Stimulated activated naive CD8-positive, alpha-beta T cell treated with anti-CD3 and anti-CD28 coated beads, Interleukin-15, Interleukin-2, amounts not matched to agents 100 U/mL and 50 U/mL, for 24 hours (primary cell): ENCODE measurements around the gene THOC5.
A peak's percentile ranks its signal among the peaks of the same experiment; 100 is the strongest.
"Not testable (repeated sequence)": the region's sequence is repeated elsewhere in the genome, so short reads cannot be mapped to it uniquely, and the experiment has no call there.

Experiments used
- ATAC-seq: fragments of 150-1000 bp; cut with Tn5 transposase; one replicate; pipeline ENCODE4 v1.10.0; 2021
- DNase-seq: peaks from one replicate; pipeline ENCODE4 v3.0.0; 2021

The THOC5 gene

GRCh38 chr22:29553351-29554224, at the start of gene THOC5:
THOC5 (minus strand) TSS chr22:29553757; CDS start chr22:29549147, 4,610 bp downstream.
- DNase-seq = peak; percentile 91

DNA sequence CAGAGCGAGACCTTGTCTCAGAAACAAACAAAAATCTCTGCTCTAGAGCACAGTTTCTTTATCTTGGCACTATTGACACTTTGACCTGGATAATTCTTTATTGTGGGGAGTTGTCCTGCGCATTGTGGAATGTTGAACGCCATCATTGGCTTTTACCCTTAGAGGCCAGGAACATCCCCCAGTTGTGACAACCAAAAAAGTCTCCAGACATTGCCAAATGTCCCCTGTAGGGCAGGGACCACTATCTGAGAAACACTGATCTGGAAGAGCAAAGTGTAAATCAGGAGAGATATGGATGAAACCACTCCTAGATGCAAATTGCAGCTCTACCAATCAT, 45.1 kb upstream of the THOC5 start:
- DNase-seq (no peak), ATAC-seq (no peak)

More at GRCh38 chr22:29553351-29554224, at the start of gene THOC5:
- ATAC-seq = peak; percentile 99

GRCh38 chr22:29597871-29598683, 44.5 kb upstream of the THOC5 start:
- DNase-seq, ATAC-seq: not testable (repeated sequence)

- ATAC-seq (no peak), DNase-seq (no peak)
These were observed 42.9 kb upstream of the THOC5 start for GRCh38 chr22:29596408-29596807.

DNA sequence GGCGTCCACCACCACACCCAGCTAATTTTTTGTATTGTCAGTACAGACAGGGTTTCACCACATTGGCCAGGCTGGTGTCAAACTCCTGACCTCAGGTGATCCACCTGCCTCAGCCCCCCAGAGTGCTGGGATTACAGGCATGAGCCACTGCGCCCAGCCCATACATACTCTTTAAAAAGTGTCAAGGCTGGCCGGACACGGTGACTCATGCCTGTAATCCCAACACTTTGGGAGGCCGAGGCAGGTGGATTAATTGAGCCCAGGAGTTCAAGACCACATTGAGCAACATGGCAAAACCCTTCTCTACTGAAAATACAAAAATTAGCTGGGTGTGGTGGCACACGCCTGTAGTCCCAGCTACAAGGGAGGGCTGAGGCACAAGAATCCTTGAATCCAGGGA, 40.9 kb upstream of the THOC5 start:
- DNase-seq, ATAC-seq: not testable (repeated sequence)

GRCh38 chr22:29593923-29594322, 40.4 kb upstream of the THOC5 start:
- DNase-seq (no peak), ATAC-seq (no peak)

GRCh38 chr22:29587938-29588699, 34.6 kb upstream of the THOC5 start:
- no peak for ATAC-seq
- no peak for DNase-seq

DNA sequence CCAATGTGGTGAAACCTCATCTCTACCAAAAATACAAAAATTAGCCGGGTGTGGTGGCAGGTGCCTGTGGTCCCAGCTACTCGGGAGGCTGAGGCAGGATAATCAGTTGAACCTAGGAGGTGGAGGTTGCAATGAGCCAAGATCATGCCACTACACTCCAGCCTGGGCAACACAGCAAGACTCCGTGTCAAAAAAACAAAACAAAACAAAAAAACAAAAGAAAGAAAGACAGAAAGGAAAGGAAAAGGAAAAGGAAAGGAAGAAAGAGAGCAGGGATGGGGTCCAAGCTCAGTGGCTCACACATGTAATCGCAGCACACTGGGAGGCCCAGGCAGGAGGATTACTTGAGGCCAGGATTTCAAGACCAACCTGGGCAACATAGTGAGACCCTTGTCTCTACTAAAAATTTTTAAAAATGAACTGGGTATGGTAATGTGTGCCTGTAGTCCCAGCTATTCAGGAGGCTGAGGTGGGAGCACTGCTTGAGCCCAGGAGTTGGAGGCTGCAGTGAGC, 32.7 kb upstream of the THOC5 start:
- not testable (repeated sequence) for DNase-seq

GRCh38 chr22:29584975-29585374, 31.4 kb upstream of the THOC5 start:
- DNase-seq (no peak), ATAC-seq (no peak)

More for the DNA sequence above, 32.7 kb upstream of the THOC5 start:
- not testable (repeated sequence) for ATAC-seq

- no peak for DNase-seq
- ATAC-seq = no peak
These were observed 28.2 kb upstream of the THOC5 start for GRCh38 chr22:29581799-29582198.

GRCh38 chr22:29580200-29580810, 26.7 kb upstream of the THOC5 start:
- DNase-seq (peak; percentile 19), ATAC-seq (peak; percentile 19)

DNA sequence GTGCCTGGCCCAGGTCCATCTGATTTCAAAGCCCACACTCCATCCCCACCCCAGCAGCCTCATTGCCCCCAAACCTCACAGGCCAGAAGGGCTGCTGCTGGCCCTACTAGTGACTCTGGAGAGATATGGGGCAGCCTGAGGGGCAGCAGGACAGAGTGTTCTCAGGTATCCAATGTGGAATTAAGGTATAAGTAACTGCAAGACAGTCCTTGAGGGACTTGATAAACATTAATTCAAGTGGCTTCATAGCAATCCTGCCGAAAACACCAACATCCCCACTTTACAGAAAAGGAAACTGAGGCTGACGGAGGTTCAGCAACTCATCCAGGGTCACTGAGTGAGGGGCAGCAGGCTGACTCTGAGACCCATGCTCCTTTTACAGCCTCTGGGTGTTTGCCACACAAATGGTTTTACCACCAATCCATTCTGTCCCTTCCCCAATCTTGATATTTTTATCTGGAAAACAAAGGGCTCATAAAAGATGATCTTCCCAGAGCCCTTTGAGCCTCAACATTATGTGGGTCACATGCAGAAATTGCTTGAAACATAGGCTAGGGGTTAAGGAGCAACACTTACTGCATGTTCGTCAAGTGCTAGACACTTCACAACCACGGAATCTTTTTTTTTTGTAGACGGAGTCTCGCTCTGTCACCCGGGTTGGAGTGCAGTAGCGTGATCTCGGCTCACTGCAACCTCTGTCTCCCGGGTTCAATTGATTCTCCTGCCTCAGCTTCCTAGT, 25.1 kb upstream of the THOC5 start:
- no peak for ATAC-seq

GRCh38 chr22:29574762-29575450, 21.3 kb upstream of the THOC5 start:
- ATAC-seq (no peak), DNase-seq (no peak)

More for the DNA sequence above, 25.1 kb upstream of the THOC5 start:
- no peak for DNase-seq

DNA sequence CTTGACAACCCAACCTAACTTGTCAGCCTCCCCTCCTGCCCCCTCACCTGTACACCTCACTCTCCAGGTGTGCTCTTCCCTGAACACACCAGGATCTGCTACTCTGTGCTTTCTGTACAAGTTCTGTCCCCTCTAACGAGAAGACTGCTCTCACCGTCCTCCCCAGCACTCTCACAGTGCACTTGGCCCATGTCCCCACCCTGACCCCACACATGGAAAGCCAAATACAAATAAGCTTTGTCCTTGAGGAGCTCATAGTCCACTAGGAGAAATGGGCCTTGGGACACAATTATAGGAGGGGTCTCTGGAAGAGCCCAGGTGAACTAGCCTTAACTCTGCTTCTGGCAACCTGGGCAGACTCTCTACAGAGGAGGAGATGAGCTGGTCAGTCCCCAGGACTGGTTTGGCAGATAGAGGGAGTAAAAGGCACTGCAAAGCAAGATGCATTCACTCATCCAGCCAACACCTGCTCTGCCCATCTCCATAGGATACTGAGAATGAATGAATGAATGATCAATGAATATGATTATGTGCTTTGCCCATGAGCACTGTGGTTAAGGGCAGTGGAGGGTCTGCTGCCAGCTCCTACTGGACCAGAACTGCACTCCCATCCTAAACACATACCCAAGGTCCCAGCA, 17.5 kb upstream of the THOC5 start:
- ATAC-seq = no peak
- no peak for DNase-seq

- no peak for ATAC-seq
These were observed 16.9 kb upstream of the THOC5 start for GRCh38 chr22:29570456-29570855.

GRCh38 chr22:29569011-29569678, 15.6 kb upstream of the THOC5 start:
- ATAC-seq (no peak), DNase-seq (no peak)

More at GRCh38 chr22:29570456-29570855, 16.9 kb upstream of the THOC5 start:
- no peak for DNase-seq

DNA sequence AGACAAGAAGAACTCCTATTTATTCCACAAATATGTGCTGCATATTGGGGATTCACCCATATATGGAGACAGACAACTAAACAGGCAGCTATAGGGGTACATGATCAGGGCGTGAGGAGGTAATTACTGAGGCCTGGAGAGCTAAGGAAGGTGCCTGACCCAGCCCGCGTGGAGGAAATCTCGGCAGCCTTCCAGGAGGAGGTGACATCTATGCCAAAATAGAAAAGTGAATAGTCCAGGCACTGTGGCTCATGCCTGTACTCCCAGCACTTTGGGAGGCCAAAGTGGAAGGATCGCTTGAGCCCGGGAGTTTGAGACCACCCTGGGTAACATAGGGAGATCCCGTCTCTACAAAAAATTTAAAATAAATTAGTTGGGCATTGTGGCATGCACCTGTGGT, 13.8 kb upstream of the THOC5 start:
- no peak for ATAC-seq
- no peak for DNase-seq

- DNase-seq, ATAC-seq: not testable (repeated sequence)
These were observed 13.0 kb upstream of the THOC5 start for GRCh38 chr22:29566513-29566912.
